Upper lobe of left lung (tissue), 6 donors: ENCODE results near the gene FOXF2. TPM values are rescaled to one million over a fixed set of nuclear protein-coding genes. Genes with fewer than 3 reads are reported as not detected.
A peak's percentile ranks its signal among the peaks of the same experiment; 100 is the strongest.

Experiments used
- ATAC-seq, 2 donors: fragments of 200-7000 bp; cut with Tn5 transposase; one replicate each; pipeline ENCODE4 v1.9.1; 2022; ENCODE audit warnings: mild to moderate bottlenecking in 2 of 2, moderate library complexity in 2 of 2; ENCODE audit not compliant: low FRiP score in 2 of 2
- DNase-seq, 2 donors: peaks; one replicate each; pipeline ENCODE4 v3.0.0-alpha.2; 2019 to 2020
- H3K27ac ChIP-seq, 4 donors: fragments of 200-600 bp; sonication (generic); one replicate each; pipeline ENCODE4 v1.5.1; 2016 to 2019
- H3K27me3 ChIP-seq, 4 donors: fragments of 200-600 bp; sonication (generic); one replicate each; pipeline ENCODE4 v1.5.1; 2017 to 2019
- H3K36me3 ChIP-seq, 4 donors: fragments of 200-600 bp; sonication (generic); one replicate each; pipeline ENCODE4 v1.5.1; 2016 to 2019
- H3K4me1 ChIP-seq, 4 donors: fragments of 200-600 bp; sonication (generic); one replicate each; pipeline ENCODE4 v1.5.1; 2018 to 2019
- H3K4me3 ChIP-seq, 4 donors: fragments of 200-600 bp; sonication (generic); one replicate each; pipeline ENCODE4 v1.5.1; 2017 to 2019; ENCODE audit warnings: mild to moderate bottlenecking in 2 of 4, moderate library complexity in 1 of 4
- H3K9me3 ChIP-seq, 4 donors: fragments of 200-600 bp; sonication (generic); one replicate each; pipeline ENCODE4 v1.5.1; 2018 to 2019
- EP300 ChIP-seq, 4 donors: sonication (generic); formaldehyde crosslinking; IDR thresholded peaks; one replicate each; pipeline ENCODE4 v1.5.1; 2017; ENCODE audit warnings: antibody characterized with exemption in 4 of 4, control low read depth in 2 of 4
- POLR2A ChIP-seq, 4 donors: fragments of 450-650 bp; IDR thresholded peaks; one replicate each; pipeline ENCODE4 v1.5.1; 2016 to 2017; ENCODE audit warnings: antibody characterized with exemption in 4 of 4, mild to moderate bottlenecking in 2 of 4
- POLR2AphosphoS5 ChIP-seq, 2 donors: sonication (generic); formaldehyde crosslinking; IDR thresholded peaks; one replicate each; pipeline ENCODE4 v1.5.1; 2017; ENCODE audit warnings: antibody characterized with exemption in 2 of 2
- WGBS, 2 donors: methylation state at CpG; one replicate each; pipeline ENCODE4 v1.1.5; 2017 to 2018; 5-methylcytosine and 5-hydroxymethylcytosine counted together
- total RNA-seq, 6 donors: library from RNA; depleted of rRNA in 4 of 6; stranded (reverse); fragments of >200 nt in 4 of 6; gene quantifications; one replicate each; pipeline versions ENCODE4 v1.1.0 to v1.2.1, GENCODE V29; 2016 to 2021
- TF ChIP-seq, protein P1 (sequence below), 6 experiments: fragments of 450-650 bp in 4 of 6; fragments of 200-600 bp in 2 of 6; sonication (generic) in 2 of 6; IDR thresholded peaks; one replicate each; pipeline ENCODE4 v1.5.1; 2016 to 2019; ENCODE audit warnings: antibody characterized with exemption in 6 of 6
- donor health status: DM: no; HTN: no; CAD: no; lungs with moderate emphysema.
- donor health status: DM: no; HTN: yes; CAD: no; lungs with severe emphysema.

FOXF2 gene
- total RNA-seq, 6 donors from 2014 or later: 5.5 to 17.7 (median 8.8) TPM

DNA sequence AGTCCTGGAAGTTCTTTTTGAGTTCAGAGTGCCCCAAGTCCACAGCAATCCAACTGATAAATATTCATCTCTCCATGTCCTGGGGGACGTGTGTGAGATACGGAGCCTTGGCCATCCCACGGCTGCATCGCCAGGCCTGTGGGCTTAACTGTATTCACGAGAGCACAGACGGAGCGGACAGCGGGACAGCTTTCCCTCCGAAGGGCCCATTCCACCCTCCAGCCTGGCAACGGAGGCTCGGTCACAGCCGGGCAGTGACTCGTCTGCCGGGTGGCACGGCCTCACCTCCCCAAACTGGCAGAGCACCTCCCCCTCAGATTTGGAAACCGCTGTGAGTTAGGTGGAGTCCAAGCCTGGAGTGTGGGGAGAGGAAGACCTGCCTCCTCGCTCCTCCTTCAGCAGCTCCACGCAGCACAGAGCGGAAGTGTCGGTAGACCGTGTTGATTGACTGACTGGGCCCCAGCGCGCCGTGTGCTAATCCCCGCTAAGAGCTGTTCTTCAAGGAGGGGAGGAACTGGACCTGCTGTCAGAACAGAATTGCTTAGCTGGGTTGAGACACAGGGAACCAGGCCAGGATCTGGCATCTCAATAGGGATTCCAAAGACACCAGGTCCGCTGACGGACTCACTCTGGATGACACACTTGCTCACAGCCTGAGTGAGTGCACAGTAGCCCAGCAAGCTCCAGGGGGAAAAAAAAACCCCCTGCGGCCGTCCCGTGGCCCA is 10.9 kb downstream of the FOXF2 start:
- Histone ChIP-seq H3K4me3 (no peak overlapping the region), H3K27ac (no peak overlapping the region), H3K4me1 (peaks cover 0 to 5% (median 0%) of the 10 kb centered on the region in 4 donors), H3K27me3 (peaks cover 0 to 13% (median 4%) of the 10 kb centered on the region in 4 donors), H3K36me3 (no peaks in the 10 kb centered on the region), H3K9me3 (no peaks in the 10 kb centered on the region)
- 90 to 94% methylated on average over 16 to 30 of the region's 30 CpGs for WGBS, 2 donors
- TF ChIP-seq POLR2A (IDR thresholded peaks at IDR 0.05) (no peak), EP300 (IDR thresholded peaks at IDR 0.05) (no peak)
- TF ChIP-seq, protein P1, sequence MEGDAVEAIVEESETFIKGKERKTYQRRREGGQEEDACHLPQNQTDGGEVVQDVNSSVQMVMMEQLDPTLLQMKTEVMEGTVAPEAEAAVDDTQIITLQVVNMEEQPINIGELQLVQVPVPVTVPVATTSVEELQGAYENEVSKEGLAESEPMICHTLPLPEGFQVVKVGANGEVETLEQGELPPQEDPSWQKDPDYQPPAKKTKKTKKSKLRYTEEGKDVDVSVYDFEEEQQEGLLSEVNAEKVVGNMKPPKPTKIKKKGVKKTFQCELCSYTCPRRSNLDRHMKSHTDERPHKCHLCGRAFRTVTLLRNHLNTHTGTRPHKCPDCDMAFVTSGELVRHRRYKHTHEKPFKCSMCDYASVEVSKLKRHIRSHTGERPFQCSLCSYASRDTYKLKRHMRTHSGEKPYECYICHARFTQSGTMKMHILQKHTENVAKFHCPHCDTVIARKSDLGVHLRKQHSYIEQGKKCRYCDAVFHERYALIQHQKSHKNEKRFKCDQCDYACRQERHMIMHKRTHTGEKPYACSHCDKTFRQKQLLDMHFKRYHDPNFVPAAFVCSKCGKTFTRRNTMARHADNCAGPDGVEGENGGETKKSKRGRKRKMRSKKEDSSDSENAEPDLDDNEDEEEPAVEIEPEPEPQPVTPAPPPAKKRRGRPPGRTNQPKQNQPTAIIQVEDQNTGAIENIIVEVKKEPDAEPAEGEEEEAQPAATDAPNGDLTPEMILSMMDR (IDR thresholded peaks at IDR 0.05): no peak
- ATAC-seq (no peak), DNase-seq (peak in 1 of 2 donors; percentile 9)

DNA sequence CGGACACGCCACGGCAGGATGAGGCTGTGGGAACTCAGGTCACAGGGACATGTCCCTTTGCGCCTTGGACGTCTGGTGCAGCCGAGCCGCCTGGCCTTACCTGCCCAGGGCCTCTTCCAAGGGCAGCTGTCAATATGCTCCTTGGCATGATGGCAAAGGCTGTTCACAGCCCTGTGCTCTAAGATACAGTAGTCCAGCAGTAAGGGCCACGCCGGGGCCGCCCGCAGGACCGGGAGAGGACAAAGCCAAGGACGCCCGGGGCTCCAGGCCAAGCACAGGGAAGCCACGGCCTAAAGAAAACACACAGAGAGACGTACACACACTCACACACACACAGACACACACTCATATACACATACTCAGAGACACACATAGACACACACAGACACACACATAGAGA is 13.0 kb downstream of the FOXF2 start:
- no peaks in the 10 kb centered on the region for H3K9me3 ChIP-seq
- H3K27ac ChIP-seq: no peak overlapping the region
- H3K4me1 ChIP-seq: peaks cover 0 to 3% (median 0%) of the 10 kb centered on the region in 4 donors
- no peak for DNase-seq
- H3K36me3 ChIP-seq: no peaks in the 10 kb centered on the region
- 73 to 80% methylated on average over 13 to 16 of the region's 16 CpGs for WGBS, 2 donors
- no peak overlapping the region for H3K4me3 ChIP-seq
- ATAC-seq: no peak
- TF ChIP-seq EP300 (IDR thresholded peaks at IDR 0.05) (no peak), POLR2A (IDR thresholded peaks at IDR 0.05) (no peak), POLR2AphosphoS5 (IDR thresholded peaks at IDR 0.05) (no peak)
- TF ChIP-seq, protein P1 (IDR thresholded peaks at IDR 0.05): no peak
- no peaks in the 10 kb centered on the region for H3K27me3 ChIP-seq

DNA sequence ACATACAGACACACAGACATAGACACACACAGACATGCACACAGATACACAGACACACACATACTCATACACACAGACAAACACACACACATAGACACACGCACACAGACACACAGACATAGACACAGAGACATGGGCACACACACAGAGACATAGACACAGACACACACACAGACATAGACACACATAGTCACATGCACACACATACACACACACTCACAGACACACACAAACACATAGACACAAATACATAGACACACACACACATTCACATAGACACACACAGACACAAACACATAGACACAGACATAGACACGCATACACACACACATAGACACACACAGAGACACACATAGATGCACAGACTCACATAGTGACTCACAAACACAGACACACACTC is 13.5 kb downstream of the FOXF2 start:
- H3K9me3 ChIP-seq: no peaks in the 10 kb centered on the region
- peak in 1 of 2 donors; percentile 3 for DNase-seq
- H3K36me3 ChIP-seq: no peaks in the 10 kb centered on the region
- ATAC-seq: no peak
- 83 to 85% methylated on average over 2 of the region's 2 CpGs for WGBS, 2 donors
- H3K27ac ChIP-seq: no peak overlapping the region
- TF ChIP-seq POLR2AphosphoS5 (IDR thresholded peaks at IDR 0.05) (no peak), POLR2A (IDR thresholded peaks at IDR 0.05) (no peak), EP300 (IDR thresholded peaks at IDR 0.05) (no peak)
- TF ChIP-seq, protein P1 (IDR thresholded peaks at IDR 0.05): no peak
- H3K4me3 ChIP-seq: no peak overlapping the region
- H3K4me1 ChIP-seq: peaks cover 0 to 5% (median 0%) of the 10 kb centered on the region in 4 donors
- H3K27me3 ChIP-seq: no peaks in the 10 kb centered on the region

DNA sequence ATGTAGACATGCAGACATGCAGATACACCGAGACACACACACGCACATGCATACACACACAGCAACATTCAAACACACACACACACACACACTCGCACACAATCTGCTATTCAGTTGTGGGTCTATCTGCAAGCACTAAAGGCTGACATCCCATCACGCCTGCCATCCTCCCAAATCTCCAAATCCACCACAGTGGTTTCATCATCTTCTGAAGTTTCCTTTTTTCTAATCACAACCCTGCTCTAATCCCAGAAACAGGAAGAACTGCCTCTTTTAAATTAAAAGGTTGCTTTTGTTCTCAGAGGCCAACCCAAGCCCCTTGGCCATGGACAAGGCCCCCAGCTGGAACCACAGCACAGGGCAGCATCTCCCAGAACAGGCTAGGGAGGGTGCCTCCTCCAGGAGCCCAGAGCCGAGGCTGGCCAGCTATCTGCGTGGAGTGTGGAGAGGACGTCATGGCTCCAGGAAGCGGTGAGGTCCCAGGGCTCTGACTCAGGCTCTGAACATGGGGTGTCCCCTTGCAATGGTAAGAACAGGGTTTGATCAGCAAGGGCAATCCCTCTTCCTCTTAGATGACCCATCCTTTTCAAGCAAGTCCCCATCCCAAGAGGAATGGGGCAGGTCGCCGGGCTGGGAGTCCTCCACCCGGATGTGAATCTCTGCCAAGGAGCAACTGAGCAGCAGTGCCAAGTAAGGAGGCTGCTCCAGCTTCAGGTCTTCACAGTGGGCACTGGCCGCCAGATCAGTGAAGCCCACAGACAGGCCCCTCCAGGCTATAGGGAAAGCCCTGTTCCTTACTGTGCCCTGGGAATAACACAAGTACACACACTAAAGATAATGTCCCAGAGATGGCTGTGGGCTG is 14.7 kb downstream of the FOXF2 start:
- Histone ChIP-seq H3K27ac (no peak overlapping the region), H3K4me1 (peaks cover 0 to 5% (median 0%) of the 10 kb centered on the region in 4 donors), H3K9me3 (no peaks in the 10 kb centered on the region), H3K4me3 (no peak overlapping the region), H3K36me3 (no peaks in the 10 kb centered on the region), H3K27me3 (no peaks in the 10 kb centered on the region)
- DNase-seq (peak in 1 of 2 donors; percentile 18), ATAC-seq (no peak)
- TF ChIP-seq POLR2AphosphoS5 (IDR thresholded peaks at IDR 0.05): no peak
- no peak for TF ChIP-seq EP300 (IDR thresholded peaks at IDR 0.05)
- TF ChIP-seq, protein P1 (IDR thresholded peaks at IDR 0.05): no peak
- no peak for TF ChIP-seq POLR2A (IDR thresholded peaks at IDR 0.05)
- WGBS, 2 donors: 80 to 82% methylated on average over 7 to 12 of the region's 12 CpGs
